ENCODE measurements around the gene IRF5.
"Not testable (repeated sequence)": the region's sequence is repeated elsewhere in the genome, so short reads cannot be mapped to it uniquely, and the experiment has no call there.

The IRF5 gene

GRCh38 chr7:128938544-128939074, 882 bp downstream of the IRF5 start:
- DNase-seq (ENCODE audit: low read depth), result no peak

- no peak for DNase-seq (ENCODE audit: low read depth)
These were observed 1.5 kb downstream of the IRF5 start for GRCh38 chr7:128939075-128939860.

GRCh38 chr7:128939861-128940410, 2.2 kb downstream of the IRF5 start:
- DNase-seq (ENCODE audit: low read depth), result no peak

- DNase-seq (ENCODE audit: low read depth), result no peak
These were observed 3.0 kb downstream of the IRF5 start for GRCh38 chr7:128940494-128941322.

GRCh38 chr7:128941323-128941890, 3.7 kb downstream of the IRF5 start:
- DNase-seq (ENCODE audit: low read depth), result no peak

- DNase-seq (ENCODE audit: low read depth), result no peak
These were observed 4.3 kb downstream of the IRF5 start for GRCh38 chr7:128941946-128942526.

GRCh38 chr7:128943251-128943650, 5.5 kb downstream of the IRF5 start:
- not testable (repeated sequence) for DNase-seq (ENCODE audit: low read depth)

GRCh38 chr7:128944487-128945236, 6.9 kb downstream of the IRF5 start:
- DNase-seq (ENCODE audit: low read depth), result no peak

- DNase-seq (ENCODE audit: low read depth), result no peak
These were observed 8.1 kb downstream of the IRF5 start for GRCh38 chr7:128945668-128946366.

GRCh38 chr7:128946936-128947830, 9.5 kb downstream of the IRF5 start:
- no peak for DNase-seq (ENCODE audit: low read depth)

GRCh38 chr7:128947854-128948253, 10.1 kb downstream of the IRF5 start:
- no peak for DNase-seq (ENCODE audit: low read depth)

- DNase-seq (ENCODE audit: low read depth), result no peak
These were observed 10.7 kb downstream of the IRF5 start for GRCh38 chr7:128948312-128948973.

GRCh38 chr7:128948976-128949760, 11.4 kb downstream of the IRF5 start:
- no peak for DNase-seq (ENCODE audit: low read depth)

GRCh38 chr7:128951296-128951695, 13.6 kb downstream of the IRF5 start:
- DNase-seq (ENCODE audit: low read depth), result no peak

GRCh38 chr7:128954150-128954549, 16.4 kb downstream of the IRF5 start:
- DNase-seq (ENCODE audit: low read depth), result no peak

GRCh38 chr7:128954830-128955802, 17.4 kb downstream of the IRF5 start:
- no peak for DNase-seq (ENCODE audit: low read depth)

- DNase-seq (ENCODE audit: low read depth), result no peak
These were observed 18.3 kb downstream of the IRF5 start for GRCh38 chr7:128955981-128956380.

All from stimulated activated CD8-positive, alpha-beta memory T cell treated with anti-CD3 and anti-CD28 coated beads, Interleukin-4, amount 100 ng/mL, for 24 hours (primary cell).